Pancreas (tissue), 10 donors: ENCODE data around the gene CRIM1. TPM values are rescaled to one million over a fixed set of nuclear protein-coding genes. Genes with fewer than 3 reads are reported as not detected.
A peak's percentile ranks its signal among the peaks of the same experiment; 100 is the strongest.

Source experiments
- ATAC-seq, 4 donors: fragments of 200-7000 bp; cut with Tn5 transposase; one replicate each; pipeline versions ENCODE4 v1.8.0 to v1.9.1; 2020; ENCODE audit warnings: mild to moderate bottlenecking in 4 of 4, moderate library complexity in 4 of 4
- DNase-seq, 6 donors: peaks; one replicate each; pipeline ENCODE4 v3.0.0-alpha.2; 2020
- FAIRE-seq: peaks from 2 replicates; lab custom pipeline; 2012; peaks lifted over from hg19 to GRCh38; lab: Jason Lieb, UNC
- H3K27ac ChIP-seq, 4 donors: fragments of 200-600 bp; sonication (generic); 1 replicate in 3 of 4; 2 replicates in 1 of 4; pipeline versions ENCODE4 v1.5.0 to v1.8.0; 2020
- H3K27me3 ChIP-seq, 4 donors: fragments of 200-600 bp; one replicate each; pipeline ENCODE4 v1.8.0; 2021
- H3K36me3 ChIP-seq, 3 donors: fragments of 200-600 bp; sonication (generic) in 1 of 3; one replicate each; pipeline versions ENCODE4 v1.5.0 to v1.8.0; 2020 to 2021
- H3K4me1 ChIP-seq, 3 donors: fragments of 200-600 bp; one replicate each; pipeline ENCODE4 v1.8.0; 2021
- H3K4me3 ChIP-seq, 4 donors: fragments of 200-600 bp; sonication (generic) in 2 of 4; one replicate each; pipeline versions ENCODE4 v1.5.0 to v1.8.0; 2020 to 2021
- H3K9me3 ChIP-seq, 4 donors: fragments of 200-600 bp; one replicate each; pipeline ENCODE4 v1.8.0; 2021
- WGBS, 2 donors: extraction: QIAGEN DNeasy Blood & Tissue Kit; methylation state at CpG; one replicate each; pipeline ENCODE4 v1.1.7; 2013; 5-methylcytosine and 5-hydroxymethylcytosine counted together
- intact Hi-C, 3 donors: fragments of 100-400 bp; cut with DNase I; formaldehyde crosslinking; loops; one replicate each; pipeline versions ENCODE4 v1.11.1 to v1.14.2; 2022
- polyA plus RNA-seq, 2 donors: library from polyadenylated mRNA; stranded (reverse); fragments of 200-250 nt; gene quantifications; one replicate each; pipeline ENCODE4 v1.2.3, GENCODE V29; 2013
- total RNA-seq, 6 donors: library from RNA; stranded (reverse); fragmentation: NEBNext Ultra II Directional in 4 of 6; extraction: Animal tissue kit (Norgen Biotek cat#: 25700) in 4 of 6; gene quantifications; one replicate each; pipeline versions ENCODE4 v1.2.1 to v1.2.4, GENCODE V29; 2021 to 2023
- TF ChIP-seq, protein P1 (sequence below), 4 donors: fragments of 200-600 bp; sonication (generic) in 3 of 4; IDR thresholded peaks; one replicate each; pipeline versions ENCODE4 v1.5.0 to v1.8.0; 2021; ENCODE audit warnings: antibody characterized with exemption in 4 of 4
- donor health status: healthy with polysubstance abuse.
- donor health status: DM: no; HTN: no; CAD: no; lungs with moderate emphysema.
- donor health status: DM: no; HTN: no; CAD: no.
- donor health status: control.
- donor health status: control.
- donor health status: Bipolar disorder and iron deficiency.
- donor health status: DM: yes; HTN: yes; CAD: no.
- donor health status: DM: no; HTN: no; CAD: no.
- donor health status: DM: no; HTN: no; CAD: no.
- donor health status: DM: yes; HTN: yes; CAD: no.

The CRIM1 gene
- total and polyA plus RNA-seq, 8 donors, result 5.2 to 29.1 (median 20.2) TPM

- intact Hi-C loops, result no loop called here
- no peak for FAIRE-seq
- H3K27ac ChIP-seq, result no peak overlapping the region
These were observed 28.1 kb downstream of the CRIM1 start for GRCh38 chr2:36383726-36384125.

GRCh38 chr2:36384454-36384853, 28.9 kb downstream of the CRIM1 start:
- Histone ChIP-seq H3K36me3 (no peaks in the 10 kb centered on the region), H3K9me3 (no peaks in the 10 kb centered on the region), H3K4me1 (peaks cover 0 to 7% (median 4%) of the 10 kb centered on the region in 3 donors), H3K27ac (no peak overlapping the region), H3K4me3 (no peak overlapping the region), H3K27me3 (no peaks in the 10 kb centered on the region)
- 65 to 70% methylated on average over 2 of the region's 2 CpGs for WGBS, 2 donors
- intact Hi-C loops, result no loop called here
- no peak for FAIRE-seq
- DNase-seq, result no peak
- TF ChIP-seq, protein P1, sequence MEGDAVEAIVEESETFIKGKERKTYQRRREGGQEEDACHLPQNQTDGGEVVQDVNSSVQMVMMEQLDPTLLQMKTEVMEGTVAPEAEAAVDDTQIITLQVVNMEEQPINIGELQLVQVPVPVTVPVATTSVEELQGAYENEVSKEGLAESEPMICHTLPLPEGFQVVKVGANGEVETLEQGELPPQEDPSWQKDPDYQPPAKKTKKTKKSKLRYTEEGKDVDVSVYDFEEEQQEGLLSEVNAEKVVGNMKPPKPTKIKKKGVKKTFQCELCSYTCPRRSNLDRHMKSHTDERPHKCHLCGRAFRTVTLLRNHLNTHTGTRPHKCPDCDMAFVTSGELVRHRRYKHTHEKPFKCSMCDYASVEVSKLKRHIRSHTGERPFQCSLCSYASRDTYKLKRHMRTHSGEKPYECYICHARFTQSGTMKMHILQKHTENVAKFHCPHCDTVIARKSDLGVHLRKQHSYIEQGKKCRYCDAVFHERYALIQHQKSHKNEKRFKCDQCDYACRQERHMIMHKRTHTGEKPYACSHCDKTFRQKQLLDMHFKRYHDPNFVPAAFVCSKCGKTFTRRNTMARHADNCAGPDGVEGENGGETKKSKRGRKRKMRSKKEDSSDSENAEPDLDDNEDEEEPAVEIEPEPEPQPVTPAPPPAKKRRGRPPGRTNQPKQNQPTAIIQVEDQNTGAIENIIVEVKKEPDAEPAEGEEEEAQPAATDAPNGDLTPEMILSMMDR (IDR thresholded peaks at IDR 0.05), result no peak
- ATAC-seq, result no peak

More at GRCh38 chr2:36383726-36384125, 28.1 kb downstream of the CRIM1 start:
- ATAC-seq (no peak), DNase-seq (no peak)
- Histone ChIP-seq H3K27me3 (no peaks in the 10 kb centered on the region), H3K36me3 (no peaks in the 10 kb centered on the region), H3K4me1 (peaks cover 0 to 7% (median 4%) of the 10 kb centered on the region in 3 donors), H3K4me3 (no peak overlapping the region), H3K9me3 (no peaks in the 10 kb centered on the region)
- WGBS, 2 donors, result 89 to 93% methylated on average over 4 of the region's 4 CpGs
- TF ChIP-seq, protein P1 (IDR thresholded peaks at IDR 0.05), result no peak

- no peaks in the 10 kb centered on the region for H3K27me3 ChIP-seq
- FAIRE-seq (no peak), ATAC-seq (no peak), DNase-seq (no peak)
- no peaks in the 10 kb centered on the region for H3K9me3 ChIP-seq
- no peaks in the 10 kb centered on the region for H3K36me3 ChIP-seq
- WGBS, 2 donors, result 72 to 85% methylated on average over 3 of the region's 3 CpGs
- H3K27ac ChIP-seq, result no peak overlapping the region
- intact Hi-C loops, result no loop called here
- H3K4me1 ChIP-seq, result peaks cover 0 to 7% (median 4%) of the 10 kb centered on the region in 3 donors
- H3K4me3 ChIP-seq, result no peak overlapping the region
- TF ChIP-seq, protein P1 (IDR thresholded peaks at IDR 0.05), result no peak
These were observed 30.0 kb downstream of the CRIM1 start for GRCh38 chr2:36385603-36386002.

- H3K27me3 ChIP-seq, result no peaks in the 10 kb centered on the region
- ATAC-seq (no peak), DNase-seq (no peak), FAIRE-seq (no peak)
- no peaks in the 10 kb centered on the region for H3K9me3 ChIP-seq
- intact Hi-C loops, result no loop called here
- WGBS, 2 donors, result 53 to 60% methylated on average over 2 of the region's 2 CpGs
- TF ChIP-seq, protein P1 (IDR thresholded peaks at IDR 0.05), result no peak
- no peak overlapping the region for H3K27ac ChIP-seq
- no peak overlapping the region for H3K4me3 ChIP-seq
- H3K36me3 ChIP-seq, result no peaks in the 10 kb centered on the region
- peaks cover 0 to 7% (median 0%) of the 10 kb centered on the region in 3 donors for H3K4me1 ChIP-seq
These were observed 31.8 kb downstream of the CRIM1 start for GRCh38 chr2:36387258-36387916.

GRCh38 chr2:36388472-36388871, 32.9 kb downstream of the CRIM1 start:
- Histone ChIP-seq H3K27me3 (no peaks in the 10 kb centered on the region), H3K9me3 (no peaks in the 10 kb centered on the region), H3K4me3 (no peak overlapping the region), H3K27ac (peak overlapping the region in 1 of 4 donors; percentile 50), H3K4me1 (peaks cover 0 to 7% (median 0%) of the 10 kb centered on the region in 3 donors), H3K36me3 (no peaks in the 10 kb centered on the region)
- WGBS, 2 donors, result 74 to 82% methylated on average over 3 of the region's 3 CpGs
- TF ChIP-seq, protein P1 (IDR thresholded peaks at IDR 0.05), result no peak
- no peak for FAIRE-seq
- DNase-seq, result no peak
- no peak for ATAC-seq
- intact Hi-C loops, result no loop called here
